GM12878 (cell line): ENCODE measurements around the gene LYPD5. TPM values are rescaled to one million over a fixed set of nuclear protein-coding genes. Genes with fewer than 3 reads are reported as not detected.
A peak's percentile ranks its signal among the peaks of the same experiment; 100 is the strongest.

Experiments used
- BRCA1 ChIP-seq: IDR thresholded peaks from 2 replicates; pipeline ENCODE4 v1.6.1; 2011; ENCODE audit warnings: low read depth, low read length, improper control_type of control experiment
- CBX3 ChIP-seq: fragments of 200-600 bp; sonication (generic); IDR thresholded peaks from 2 replicates; pipeline ENCODE4 v1.6.1; 2016; ENCODE audit warnings: low read depth, borderline replicate concordance
- CREB1 ChIP-seq: IDR thresholded peaks from 2 replicates; pipeline ENCODE4 v1.6.1; 2012; ENCODE audit warnings: low read depth, mild to moderate bottlenecking, inconsistent platforms
- EP300 ChIP-seq, 2 experiments: fragments of 150-350 bp in 1 of 2; IDR thresholded peaks; 2 replicates each; pipeline ENCODE4 v1.6.1; 2011 to 2012; ENCODE audit warnings: low read depth in 2 of 2, low read length in 2 of 2, borderline replicate concordance in 1 of 2, improper control_type of control experiment in 1 of 2, inconsistent platforms in 1 of 2; ENCODE audit not compliant: control insufficient read depth in 1 of 2
- MEF2A ChIP-seq: IDR thresholded peaks from 2 replicates; pipeline ENCODE4 v1.6.1; 2011; ENCODE audit warnings: low read depth, mild to moderate bottlenecking, low read length, moderate library complexity; ENCODE audit not compliant: insufficient read depth
- NFIC ChIP-seq: IDR thresholded peaks from 2 replicates; pipeline ENCODE4 v1.6.1; 2012; ENCODE audit warnings: low read depth, mild to moderate bottlenecking, inconsistent platforms, low read length, moderate library complexity
- PAX8 ChIP-seq: fragments of 450-650 bp; IDR thresholded peaks from 2 replicates; pipeline ENCODE4 v1.6.1; 2017; ENCODE audit warnings: mild to moderate bottlenecking, moderate library complexity
- RAD21 ChIP-seq: IDR thresholded peaks from 2 replicates; pipeline ENCODE4 v1.6.1; 2011; ENCODE audit warnings: mild to moderate bottlenecking, low read depth, low read length, moderate library complexity; ENCODE audit not compliant: insufficient read depth
- RBBP5 ChIP-seq: fragments of 200-600 bp; sonication (generic); conservative IDR thresholded peaks from 2 replicates; pipeline ENCODE4 v1.6.1; 2016
- RCOR1 ChIP-seq: conservative IDR thresholded peaks from 2 replicates; pipeline ENCODE4 v1.6.1; 2012; ENCODE audit warnings: low read depth, low read length, improper control_type of control experiment
- RELA ChIP-seq: fragments of 450-650 bp; IDR thresholded peaks from 2 replicates; pipeline ENCODE4 v1.8.0; 2014; ENCODE audit warnings: borderline replicate concordance; ENCODE audit not compliant: partially characterized antibody
- SMC3 ChIP-seq: IDR thresholded peaks from 2 replicates; pipeline ENCODE4 v1.6.1; 2011; ENCODE audit warnings: low read length, improper control_type of control experiment, borderline replicate concordance
- SPI1 ChIP-seq: IDR thresholded peaks from 2 replicates; pipeline ENCODE4 v1.6.1; 2011; ENCODE audit warnings: low read depth, mild to moderate bottlenecking, low read length, moderate library complexity, borderline replicate concordance; ENCODE audit not compliant: insufficient read depth
- SREBF1 ChIP-seq: IDR thresholded peaks from 2 replicates; pipeline ENCODE4 v1.6.1; 2012; ENCODE audit warnings: mild to moderate bottlenecking, low read length
- SRF ChIP-seq, 2 experiments: IDR thresholded peaks; 2 replicates each; pipeline ENCODE4 v1.6.1; 2011; ENCODE audit warnings: low read depth in 2 of 2, low read length in 2 of 2, mild to moderate bottlenecking in 1 of 2, moderate library complexity in 1 of 2
- STAT3 ChIP-seq: IDR thresholded peaks from 2 replicates; pipeline ENCODE4 v1.6.1; 2011; ENCODE audit warnings: low read depth, low read length, improper control_type of control experiment
- TAF1 ChIP-seq: IDR thresholded peaks from 2 replicates; pipeline ENCODE4 v1.6.1; 2011; ENCODE audit warnings: mild to moderate bottlenecking, low read depth, low read length, borderline replicate concordance
- TBL1XR1 ChIP-seq: IDR thresholded peaks from 2 replicates; pipeline ENCODE4 v1.6.1; 2012; ENCODE audit warnings: low read depth, low read length, improper control_type of control experiment
- WRNIP1 ChIP-seq: IDR thresholded peaks from 2 replicates; pipeline ENCODE4 v1.6.1; 2011; ENCODE audit warnings: low read depth, low read length, improper control_type of control experiment, borderline replicate concordance
- ZBED1 ChIP-seq: IDR thresholded peaks from 2 replicates; pipeline ENCODE4 v1.6.1; 2016; ENCODE audit warnings: borderline replicate concordance
- ZNF24 ChIP-seq: fragments of 450-650 bp; IDR thresholded peaks from 2 replicates; pipeline ENCODE4 v1.6.1; 2017; ENCODE audit warnings: antibody characterized with exemption, mild to moderate bottlenecking
- ZNF384 ChIP-seq: IDR thresholded peaks from 2 replicates; pipeline ENCODE4 v1.6.1; 2012; ENCODE audit warnings: low read depth, mild to moderate bottlenecking, low read length, improper control_type of control experiment, borderline replicate concordance
- ZZZ3 ChIP-seq: IDR thresholded peaks from 2 replicates; pipeline ENCODE4 v1.6.1; 2011; ENCODE audit warnings: low read depth; ENCODE audit not compliant: control insufficient read depth, insufficient read length
- polyA plus RNA-seq, 11 experiments: library from polyadenylated mRNA; depleted of rRNA in 4 of 11; unstranded in 6 of 11; stranded (reverse) in 5 of 11; fragments of >200 nt; fragmentation: Nextera tagmentation in 4 of 11; fragmentation: Illumina TruSeq in 1 of 11; extraction: Ambion mirVana in 4 of 11; extraction: Trizol in 1 of 11; gene quantifications; 1 replicate in 1 of 11; 2 replicates in 10 of 11; pipeline versions ENCODE4 v1.2.1 to v1.2.3, GENCODE V29; 2011 to 2016; ENCODE audit warnings: inconsistent platforms in 2 of 11, missing spikeins in 2 of 11, low read depth in 1 of 11
- total RNA-seq, 4 experiments: library from RNA; depleted of rRNA in 3 of 4; stranded (reverse); fragments of >200 nt in 3 of 4; fragmentation: Illumina TruSeq in 1 of 4; extraction: Trizol in 1 of 4; gene quantifications; 2 replicates each; pipeline versions ENCODE4 v1.2.1 to v1.2.3, GENCODE V29; 2013 to 2021
- TF ChIP-seq, protein P1 (sequence below): IDR thresholded peaks from 2 replicates; pipeline ENCODE4 v1.6.1; 2012; ENCODE audit warnings: low read length, inconsistent platforms
- TF ChIP-seq, protein P2 (sequence below): fragments of 450-650 bp; IDR thresholded peaks from 2 replicates; pipeline ENCODE4 v1.6.1; 2017; ENCODE audit warnings: mild to moderate bottlenecking, low read depth, inconsistent platforms; ENCODE audit not compliant: poor library complexity, severe bottlenecking
- TF ChIP-seq, protein P3 (sequence below): IDR thresholded peaks from 2 replicates; pipeline ENCODE4 v1.6.1; 2011; ENCODE audit warnings: low read depth, mild to moderate bottlenecking, low read length, moderate library complexity, borderline replicate concordance; ENCODE audit errors: extremely low read depth
- TF ChIP-seq, protein P4 (sequence below): fragments of 450-650 bp; IDR thresholded peaks from 2 replicates; pipeline ENCODE4 v1.6.1; 2018; ENCODE audit warnings: mild to moderate bottlenecking, low read depth, moderate library complexity; ENCODE audit not compliant: partially characterized antibody

Gene LYPD5
- total and polyA plus RNA-seq, 10 of the 15 experiments (the other 5 are each of a cell fraction or from before 2014, with no cell fraction given) = 0.04 to 2.2 (median 0.69) TPM; not detected in 1

DNA sequence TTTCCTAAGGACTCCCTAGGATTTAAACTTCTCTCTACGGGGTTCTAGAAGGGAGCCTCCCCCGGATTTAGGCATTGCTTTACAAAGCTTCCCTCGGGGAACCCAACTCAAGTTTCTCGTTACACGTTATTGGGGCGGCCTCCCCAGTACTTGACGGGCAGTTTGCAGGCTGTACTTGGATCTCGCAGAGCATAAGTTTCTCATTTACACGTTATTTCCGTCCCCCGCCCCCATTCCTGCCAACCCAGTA, 48.1 kb downstream of the LYPD5 start (continued):
- TF ChIP-seq STAT3 (no peak), SMC3 (no peak), BRCA1 (no peak), EP300 (IDR thresholded peaks at IDR 0.05; ENCODE audit: borderline replicate concordance in 1 of 2, control insufficient read depth in 1 of 2, low read depth in 2 of 2, low read length in 2 of 2) (no peak; a peak in 1 of 4 replicates), TBL1XR1 (0 out of 2 replicates have a peak, but pooled peaks have one; percentile 51), TAF1 (no peak), RBBP5 (no peak), SRF (IDR thresholded peaks at IDR 0.05; ENCODE audit: low read depth in 2 of 2, low read length in 2 of 2) (no peak), SPI1 (no peak), ZNF384 (no peak), SREBF1 (peak; percentile 47; the same call in 1 of the 2 replicates), ZZZ3 (no peak), NFIC (0 out of 2 replicates have a peak, but pooled peaks have one; percentile 8), CREB1 (no peak; the same call in 1 of the 2 replicates), WRNIP1 (no peak), RELA (no peak), MEF2A (no peak; the same call in 1 of the 2 replicates), PAX8 (no peak), ZNF24 (no peak), ZBED1 (peak; percentile 51), RCOR1 (no peak), CBX3 (no peak), RAD21 (no peak)
- TF ChIP-seq, protein P1, sequence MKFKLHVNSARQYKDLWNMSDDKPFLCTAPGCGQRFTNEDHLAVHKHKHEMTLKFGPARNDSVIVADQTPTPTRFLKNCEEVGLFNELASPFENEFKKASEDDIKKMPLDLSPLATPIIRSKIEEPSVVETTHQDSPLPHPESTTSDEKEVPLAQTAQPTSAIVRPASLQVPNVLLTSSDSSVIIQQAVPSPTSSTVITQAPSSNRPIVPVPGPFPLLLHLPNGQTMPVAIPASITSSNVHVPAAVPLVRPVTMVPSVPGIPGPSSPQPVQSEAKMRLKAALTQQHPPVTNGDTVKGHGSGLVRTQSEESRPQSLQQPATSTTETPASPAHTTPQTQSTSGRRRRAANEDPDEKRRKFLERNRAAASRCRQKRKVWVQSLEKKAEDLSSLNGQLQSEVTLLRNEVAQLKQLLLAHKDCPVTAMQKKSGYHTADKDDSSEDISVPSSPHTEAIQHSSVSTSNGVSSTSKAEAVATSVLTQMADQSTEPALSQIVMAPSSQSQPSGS = no peak
- TF ChIP-seq, protein P2, sequence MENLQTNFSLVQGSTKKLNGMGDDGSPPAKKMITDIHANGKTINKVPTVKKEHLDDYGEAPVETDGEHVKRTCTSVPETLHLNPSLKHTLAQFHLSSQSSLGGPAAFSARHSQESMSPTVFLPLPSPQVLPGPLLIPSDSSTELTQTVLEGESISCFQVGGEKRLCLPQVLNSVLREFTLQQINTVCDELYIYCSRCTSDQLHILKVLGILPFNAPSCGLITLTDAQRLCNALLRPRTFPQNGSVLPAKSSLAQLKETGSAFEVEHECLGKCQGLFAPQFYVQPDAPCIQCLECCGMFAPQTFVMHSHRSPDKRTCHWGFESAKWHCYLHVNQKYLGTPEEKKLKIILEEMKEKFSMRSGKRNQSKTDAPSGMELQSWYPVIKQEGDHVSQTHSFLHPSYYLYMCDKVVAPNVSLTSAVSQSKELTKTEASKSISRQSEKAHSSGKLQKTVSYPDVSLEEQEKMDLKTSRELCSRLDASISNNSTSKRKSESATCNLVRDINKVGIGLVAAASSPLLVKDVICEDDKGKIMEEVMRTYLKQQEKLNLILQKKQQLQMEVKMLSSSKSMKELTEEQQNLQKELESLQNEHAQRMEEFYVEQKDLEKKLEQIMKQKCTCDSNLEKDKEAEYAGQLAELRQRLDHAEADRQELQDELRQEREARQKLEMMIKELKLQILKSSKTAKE = peak; percentile 28
- TF ChIP-seq, protein P3, sequence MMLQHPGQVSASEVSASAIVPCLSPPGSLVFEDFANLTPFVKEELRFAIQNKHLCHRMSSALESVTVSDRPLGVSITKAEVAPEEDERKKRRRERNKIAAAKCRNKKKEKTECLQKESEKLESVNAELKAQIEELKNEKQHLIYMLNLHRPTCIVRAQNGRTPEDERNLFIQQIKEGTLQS = no peak
- TF ChIP-seq, protein P4, sequence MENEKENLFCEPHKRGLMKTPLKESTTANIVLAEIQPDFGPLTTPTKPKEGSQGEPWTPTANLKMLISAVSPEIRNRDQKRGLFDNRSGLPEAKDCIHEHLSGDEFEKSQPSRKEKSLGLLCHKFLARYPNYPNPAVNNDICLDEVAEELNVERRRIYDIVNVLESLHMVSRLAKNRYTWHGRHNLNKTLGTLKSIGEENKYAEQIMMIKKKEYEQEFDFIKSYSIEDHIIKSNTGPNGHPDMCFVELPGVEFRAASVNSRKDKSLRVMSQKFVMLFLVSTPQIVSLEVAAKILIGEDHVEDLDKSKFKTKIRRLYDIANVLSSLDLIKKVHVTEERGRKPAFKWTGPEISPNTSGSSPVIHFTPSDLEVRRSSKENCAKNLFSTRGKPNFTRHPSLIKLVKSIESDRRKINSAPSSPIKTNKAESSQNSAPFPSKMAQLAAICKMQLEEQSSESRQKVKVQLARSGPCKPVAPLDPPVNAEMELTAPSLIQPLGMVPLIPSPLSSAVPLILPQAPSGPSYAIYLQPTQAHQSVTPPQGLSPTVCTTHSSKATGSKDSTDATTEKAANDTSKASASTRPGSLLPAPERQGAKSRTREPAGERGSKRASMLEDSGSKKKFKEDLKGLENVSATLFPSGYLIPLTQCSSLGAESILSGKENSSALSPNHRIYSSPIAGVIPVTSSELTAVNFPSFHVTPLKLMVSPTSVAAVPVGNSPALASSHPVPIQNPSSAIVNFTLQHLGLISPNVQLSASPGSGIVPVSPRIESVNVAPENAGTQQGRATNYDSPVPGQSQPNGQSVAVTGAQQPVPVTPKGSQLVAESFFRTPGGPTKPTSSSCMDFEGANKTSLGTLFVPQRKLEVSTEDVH = no peak
